A549 (cell line): Measurements from ENCODE around the gene RNU6-9.

ENCODE experiments used
- BHLHE40 ChIP-seq: IDR thresholded peaks from 2 replicates; pipeline ENCODE4 v1.6.1; 2012; ENCODE audit warnings: low read depth, low read length, inconsistent platforms
- CEBPB ChIP-seq, 2 experiments: fragments of >200 bp in 1 of 2; sonication (Bioruptor Twin) in 1 of 2; formaldehyde crosslinking in 1 of 2; IDR thresholded peaks; 2 replicates each; pipeline ENCODE4 v1.6.1; 2012 to 2016
- CHD2 ChIP-seq: fragments of 150-350 bp; IDR thresholded peaks from 2 replicates; pipeline ENCODE4 v1.6.1; 2014; ENCODE audit warnings: low read length; ENCODE audit not compliant: partially characterized antibody
- CTCF ChIP-seq: fragments of >200 bp; sonication (Bioruptor Twin); formaldehyde crosslinking; IDR thresholded peaks from 3 replicates; pipeline ENCODE4 v1.5.1; 2016
- EP300 ChIP-seq, 2 experiments: fragments of >200 bp; sonication (Bioruptor Twin); formaldehyde crosslinking; IDR thresholded peaks; 2 replicates in 1 of 2; 3 replicates in 1 of 2; pipeline ENCODE4 v1.6.1; 2016 to 2017
- ESRRA ChIP-seq: fragments of 150-350 bp; IDR thresholded peaks from 2 replicates; pipeline ENCODE4 v1.6.1; 2014; ENCODE audit warnings: mild to moderate bottlenecking, low read length, borderline replicate concordance
- NR3C1 ChIP-seq: fragments of >200 bp; sonication (Bioruptor Twin); formaldehyde crosslinking; IDR thresholded peaks from 3 replicates; pipeline ENCODE4 v1.6.1; 2017
- POLR2A ChIP-seq: IDR thresholded peaks from 2 replicates; pipeline ENCODE4 v1.6.1; 2012; ENCODE audit warnings: mild to moderate bottlenecking, low read length
- SMC3 ChIP-seq: fragments of >200 bp; sonication (Bioruptor Twin); formaldehyde crosslinking; IDR thresholded peaks from 3 replicates; pipeline ENCODE4 v1.6.1; 2018; ENCODE audit warnings: inconsistent platforms
- SREBF2 ChIP-seq: fragments of 450-650 bp; IDR thresholded peaks from 2 replicates; pipeline ENCODE4 v1.6.1; 2014; ENCODE audit warnings: mild to moderate bottlenecking, moderate library complexity
- TP53 ChIP-seq: fragments of 250-450 bp; sonication (Bioruptor Pico); IDR thresholded peaks from 2 replicates; pipeline ENCODE4 v1.5.0; 2021; ENCODE audit warnings: mild to moderate bottlenecking, moderate library complexity
- TF ChIP-seq, protein P1 (sequence below): fragments of 150-350 bp; IDR thresholded peaks from 2 replicates; pipeline ENCODE4 v1.6.1; 2014; ENCODE audit warnings: low read depth, mild to moderate bottlenecking, low read length
- TF ChIP-seq, protein P2 (sequence below): IDR thresholded peaks from 2 replicates; pipeline ENCODE4 v1.6.1; 2012
- TF ChIP-seq, protein P3 (sequence below): IDR thresholded peaks from 2 replicates; pipeline ENCODE4 v1.6.1; 2012

GRCh38 chr19:887599-887998, 5.7 kb upstream of the RNU6-9 start:
- no peak for TF ChIP-seq SREBF2
- TF ChIP-seq CTCF: no peak
- no peak for TF ChIP-seq CHD2
- TF ChIP-seq CEBPB (IDR thresholded peaks at IDR 0.05): no peak
- no peak for TF ChIP-seq EP300 (IDR thresholded peaks at IDR 0.05)
- no peak for TF ChIP-seq POLR2A
- no peak for TF ChIP-seq TP53 (CRISPR knock-in tag)
- no peak for TF ChIP-seq BHLHE40
- TF ChIP-seq ESRRA: no peak
- TF ChIP-seq, protein P1, sequence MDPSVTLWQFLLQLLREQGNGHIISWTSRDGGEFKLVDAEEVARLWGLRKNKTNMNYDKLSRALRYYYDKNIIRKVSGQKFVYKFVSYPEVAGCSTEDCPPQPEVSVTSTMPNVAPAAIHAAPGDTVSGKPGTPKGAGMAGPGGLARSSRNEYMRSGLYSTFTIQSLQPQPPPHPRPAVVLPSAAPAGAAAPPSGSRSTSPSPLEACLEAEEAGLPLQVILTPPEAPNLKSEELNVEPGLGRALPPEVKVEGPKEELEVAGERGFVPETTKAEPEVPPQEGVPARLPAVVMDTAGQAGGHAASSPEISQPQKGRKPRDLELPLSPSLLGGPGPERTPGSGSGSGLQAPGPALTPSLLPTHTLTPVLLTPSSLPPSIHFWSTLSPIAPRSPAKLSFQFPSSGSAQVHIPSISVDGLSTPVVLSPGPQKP: no peak
- TF ChIP-seq NR3C1: no peak
- TF ChIP-seq, protein P2, sequence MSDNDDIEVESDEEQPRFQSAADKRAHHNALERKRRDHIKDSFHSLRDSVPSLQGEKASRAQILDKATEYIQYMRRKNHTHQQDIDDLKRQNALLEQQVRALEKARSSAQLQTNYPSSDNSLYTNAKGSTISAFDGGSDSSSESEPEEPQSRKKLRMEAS: no peak
- no peak for TF ChIP-seq SMC3
- TF ChIP-seq, protein P3, sequence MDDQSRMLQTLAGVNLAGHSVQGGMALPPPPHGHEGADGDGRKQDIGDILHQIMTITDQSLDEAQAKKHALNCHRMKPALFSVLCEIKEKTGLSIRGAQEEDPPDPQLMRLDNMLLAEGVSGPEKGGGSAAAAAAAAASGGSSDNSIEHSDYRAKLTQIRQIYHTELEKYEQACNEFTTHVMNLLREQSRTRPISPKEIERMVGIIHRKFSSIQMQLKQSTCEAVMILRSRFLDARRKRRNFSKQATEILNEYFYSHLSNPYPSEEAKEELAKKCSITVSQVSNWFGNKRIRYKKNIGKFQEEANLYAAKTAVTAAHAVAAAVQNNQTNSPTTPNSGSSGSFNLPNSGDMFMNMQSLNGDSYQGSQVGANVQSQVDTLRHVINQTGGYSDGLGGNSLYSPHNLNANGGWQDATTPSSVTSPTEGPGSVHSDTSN: no peak
